HepG2 (cell line): ENCODE data around the gene MSTO1. TPM values are rescaled to one million over a fixed set of nuclear protein-coding genes. Genes with fewer than 3 reads are reported as not detected.

Experiments used
- AKNA ChIP-seq: sonication (generic); formaldehyde crosslinking; IDR thresholded peaks from 2 replicates; pipeline ENCODE4 v1.4.0; 2020; ENCODE audit warnings: missing genetic modification reagents, borderline replicate concordance
- FOXC1 ChIP-seq: sonication (generic); formaldehyde crosslinking; IDR thresholded peaks from 2 replicates; pipeline ENCODE4 v1.8.0; 2022; ENCODE audit warnings: mild to moderate bottlenecking, missing genetic modification reagents, borderline replicate concordance
- FOXP1 ChIP-seq, 2 experiments: fragments of 450-650 bp in 1 of 2; IDR thresholded peaks; 2 replicates each; pipeline ENCODE4 v1.6.1; 2017 to 2018; ENCODE audit warnings: antibody characterized with exemption in 1 of 2
- ISX ChIP-seq: sonication (generic); formaldehyde crosslinking; conservative IDR thresholded peaks from 2 replicates; pipeline ENCODE4 v1.5.0; 2020; ENCODE audit warnings: missing genetic modification reagents
- MXI1 ChIP-seq: IDR thresholded peaks from 3 replicates; pipeline ENCODE4 v1.6.1; 2012; ENCODE audit warnings: low read depth, low read length, inconsistent platforms, borderline replicate concordance
- NR1H2 ChIP-seq: sonication (generic); formaldehyde crosslinking; IDR thresholded peaks from 2 replicates; pipeline ENCODE4 v1.8.1; 2022; ENCODE audit warnings: low read depth, missing genetic modification reagents, borderline replicate concordance
- POLR2AphosphoS5 ChIP-seq: IDR thresholded peaks from 2 replicates; pipeline ENCODE4 v1.6.1; 2012; ENCODE audit warnings: low read depth, low read length
- RORA ChIP-seq: sonication (generic); formaldehyde crosslinking; IDR thresholded peaks from 2 replicates; pipeline ENCODE4 v1.5.0; 2020; ENCODE audit warnings: mild to moderate bottlenecking, missing genetic modification reagents, moderate library complexity
- THAP11 ChIP-seq: IDR thresholded peaks from 2 replicates; pipeline ENCODE4 v1.6.1; 2016; ENCODE audit warnings: missing biosample characterization, missing genetic modification reagents
- ZGPAT ChIP-seq: IDR thresholded peaks from 2 replicates; pipeline ENCODE4 v1.6.1; 2016; ENCODE audit warnings: mild to moderate bottlenecking
- ZIK1 ChIP-seq: sonication (generic); formaldehyde crosslinking; IDR thresholded peaks from 2 replicates; pipeline ENCODE4 v1.5.0; 2020; ENCODE audit warnings: mild to moderate bottlenecking, low read depth, missing genetic modification reagents, borderline replicate concordance
- ZNF383 ChIP-seq: sonication (generic); formaldehyde crosslinking; IDR thresholded peaks from 2 replicates; pipeline ENCODE4 v1.4.0; 2020; ENCODE audit warnings: missing genetic modification reagents, mild to moderate bottlenecking, borderline replicate concordance
- ZNF510 ChIP-seq: sonication (generic); formaldehyde crosslinking; IDR thresholded peaks from 2 replicates; pipeline ENCODE4 v1.4.0; 2020; ENCODE audit warnings: low read depth, mild to moderate bottlenecking, missing genetic modification reagents
- ZNF550 ChIP-seq: sonication (generic); formaldehyde crosslinking; IDR thresholded peaks from 2 replicates; pipeline ENCODE4 v1.4.0; 2020; ENCODE audit warnings: mild to moderate bottlenecking, missing genetic modification reagents, borderline replicate concordance
- ZNF605 ChIP-seq: sonication (generic); formaldehyde crosslinking; IDR thresholded peaks from 2 replicates; pipeline ENCODE4 v1.8.0; 2022; ENCODE audit warnings: mild to moderate bottlenecking, missing genetic modification reagents
- ZNF614 ChIP-seq: IDR thresholded peaks from 2 replicates; pipeline ENCODE4 v1.6.1; 2018; ENCODE audit warnings: missing biosample characterization, missing genetic modification reagents, inconsistent platforms, borderline replicate concordance
- ZNF747 ChIP-seq: sonication (generic); formaldehyde crosslinking; IDR thresholded peaks from 2 replicates; pipeline ENCODE4 v1.8.1; 2023; ENCODE audit warnings: missing genetic modification reagents, mild to moderate bottlenecking, borderline replicate concordance
- polyA plus RNA-seq, 8 experiments: library from polyadenylated mRNA; depleted of rRNA in 3 of 8; stranded (reverse) in 7 of 8; unstranded in 1 of 8; fragments of >200 nt; fragmentation: Illumina TruSeq in 4 of 8; extraction: Trizol in 4 of 8; gene quantifications; 2 replicates each; pipeline versions ENCODE4 v1.2.1 to v1.2.3, GENCODE V29; 2011 to 2016; ENCODE audit warnings: low read depth in 4 of 8, missing spikeins in 1 of 8, mixed read lengths in 1 of 8; ENCODE audit not compliant: insufficient read depth in 1 of 8
- total RNA-seq, 5 experiments: library from RNA; depleted of rRNA; stranded (reverse); fragments of >200 nt; fragmentation: Illumina TruSeq; extraction: Trizol; gene quantifications; 2 replicates each; pipeline ENCODE4 v1.2.3, GENCODE V29; 2016; ENCODE audit warnings: low read depth in 1 of 5
- TF ChIP-seq, protein P1 (sequence below): sonication (generic); formaldehyde crosslinking; conservative IDR thresholded peaks from 2 replicates; pipeline ENCODE4 v1.8.0; 2022; ENCODE audit warnings: missing genetic modification reagents
- TF ChIP-seq, protein P2 (sequence below): sonication (generic); formaldehyde crosslinking; IDR thresholded peaks from 2 replicates; pipeline ENCODE4 v1.4.0; 2020; ENCODE audit warnings: missing genetic modification reagents

MSTO1 gene
- total and polyA plus RNA-seq, 2 of the 13 experiments (the other 11 are each of a cell fraction or from before 2014, with no cell fraction given): 19.1 to 25.3 TPM

DNA sequence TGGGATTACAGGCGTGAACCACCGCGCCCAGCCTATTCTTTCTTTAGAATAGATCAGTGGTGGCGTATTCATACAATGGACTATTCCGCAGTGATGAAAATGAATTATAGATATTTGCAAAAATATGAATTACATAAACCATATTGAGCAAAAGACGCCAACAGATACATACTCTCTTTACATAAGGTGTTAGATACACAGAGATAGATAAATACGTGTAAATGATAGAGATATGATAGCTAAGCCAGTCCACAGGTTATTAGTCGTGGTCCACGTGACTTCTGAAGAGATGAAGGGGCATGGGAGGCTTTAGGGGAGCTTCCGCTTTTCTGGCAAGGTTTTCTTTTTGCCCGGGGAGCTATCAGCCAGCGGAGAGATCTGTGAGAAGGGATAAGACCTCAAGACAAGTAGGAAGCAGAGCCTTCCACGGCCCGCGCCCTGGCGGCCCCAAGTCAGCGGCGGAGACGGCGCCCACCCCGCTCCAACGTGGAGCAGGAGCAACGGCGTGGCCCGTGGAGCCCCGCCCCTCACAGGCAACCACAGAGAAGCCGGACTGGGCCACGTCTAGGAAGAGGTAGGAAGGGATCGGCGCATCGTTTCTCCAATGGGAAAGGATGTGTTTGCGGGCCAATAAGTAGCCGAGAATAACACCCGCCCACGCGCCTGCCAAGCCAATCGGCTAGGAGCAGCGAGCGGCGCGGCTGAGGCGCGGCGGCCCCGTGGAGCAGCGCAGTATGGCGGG, at the start of gene MSTO1 (continued):
- TF ChIP-seq, protein P1, sequence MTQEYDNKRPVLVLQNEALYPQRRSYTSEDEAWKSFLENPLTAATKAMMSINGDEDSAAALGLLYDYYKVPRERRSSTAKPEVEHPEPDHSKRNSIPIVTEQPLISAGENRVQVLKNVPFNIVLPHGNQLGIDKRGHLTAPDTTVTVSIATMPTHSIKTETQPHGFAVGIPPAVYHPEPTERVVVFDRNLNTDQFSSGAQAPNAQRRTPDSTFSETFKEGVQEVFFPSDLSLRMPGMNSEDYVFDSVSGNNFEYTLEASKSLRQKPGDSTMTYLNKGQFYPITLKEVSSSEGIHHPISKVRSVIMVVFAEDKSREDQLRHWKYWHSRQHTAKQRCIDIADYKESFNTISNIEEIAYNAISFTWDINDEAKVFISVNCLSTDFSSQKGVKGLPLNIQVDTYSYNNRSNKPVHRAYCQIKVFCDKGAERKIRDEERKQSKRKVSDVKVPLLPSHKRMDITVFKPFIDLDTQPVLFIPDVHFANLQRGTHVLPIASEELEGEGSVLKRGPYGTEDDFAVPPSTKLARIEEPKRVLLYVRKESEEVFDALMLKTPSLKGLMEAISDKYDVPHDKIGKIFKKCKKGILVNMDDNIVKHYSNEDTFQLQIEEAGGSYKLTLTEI (CRISPR knock-in tag): no peak
- TF ChIP-seq RORA (CRISPR knock-in tag) (no peak), ZNF383 (CRISPR knock-in tag) (no peak), MXI1 (peak; percentile 95; the same call in 2 of the 3 replicates), ZNF747 (CRISPR knock-in tag) (no peak), AKNA (CRISPR knock-in tag) (no peak), ZNF614 (CRISPR knock-in tag) (no peak; the same call in 1 of the 2 replicates), ZIK1 (CRISPR knock-in tag) (no peak), ISX (CRISPR knock-in tag) (no peak), FOXP1 (IDR thresholded peaks at IDR 0.05) (no peak), FOXP1 (CRISPR knock-in tag; IDR thresholded peaks at IDR 0.05) (no peak), ZNF510 (CRISPR knock-in tag) (no peak), NR1H2 (no peak), FOXC1 (CRISPR knock-in tag) (no peak; the same call in 1 of the 2 replicates), POLR2AphosphoS5 (peak; percentile 84), ZNF550 (CRISPR knock-in tag) (no peak), ZNF605 (CRISPR knock-in tag) (no peak), ZGPAT (CRISPR knock-in tag) (peak; percentile 71; the same call in 1 of the 2 replicates), THAP11 (CRISPR knock-in tag) (peak; percentile 77)
- TF ChIP-seq, protein P2, sequence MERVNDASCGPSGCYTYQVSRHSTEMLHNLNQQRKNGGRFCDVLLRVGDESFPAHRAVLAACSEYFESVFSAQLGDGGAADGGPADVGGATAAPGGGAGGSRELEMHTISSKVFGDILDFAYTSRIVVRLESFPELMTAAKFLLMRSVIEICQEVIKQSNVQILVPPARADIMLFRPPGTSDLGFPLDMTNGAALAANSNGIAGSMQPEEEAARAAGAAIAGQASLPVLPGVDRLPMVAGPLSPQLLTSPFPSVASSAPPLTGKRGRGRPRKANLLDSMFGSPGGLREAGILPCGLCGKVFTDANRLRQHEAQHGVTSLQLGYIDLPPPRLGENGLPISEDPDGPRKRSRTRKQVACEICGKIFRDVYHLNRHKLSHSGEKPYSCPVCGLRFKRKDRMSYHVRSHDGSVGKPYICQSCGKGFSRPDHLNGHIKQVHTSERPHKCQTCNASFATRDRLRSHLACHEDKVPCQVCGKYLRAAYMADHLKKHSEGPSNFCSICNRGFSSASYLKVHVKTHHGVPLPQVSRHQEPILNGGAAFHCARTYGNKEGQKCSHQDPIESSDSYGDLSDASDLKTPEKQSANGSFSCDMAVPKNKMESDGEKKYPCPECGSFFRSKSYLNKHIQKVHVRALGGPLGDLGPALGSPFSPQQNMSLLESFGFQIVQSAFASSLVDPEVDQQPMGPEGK (CRISPR knock-in tag): peak; percentile 27; the same call in 1 of the 2 replicates
